Renal cortical epithelial cell (primary cell): Measurements from ENCODE around the gene TSHZ2. TPM values are rescaled to one million over a fixed set of nuclear protein-coding genes. Genes with fewer than 3 reads are reported as not detected.

Source experiments
- DNase-seq: peaks from one replicate; pipeline ENCODE4 v3.0.0-alpha.2; 2011; ENCODE audit warnings: low read depth
- total RNA-seq: library from RNA; depleted of rRNA; stranded (reverse); fragments of >200 nt; gene quantifications from 2 replicates; pipeline ENCODE4 v1.2.3, GENCODE V29; 2014

Gene TSHZ2
- total RNA-seq, 1 donor from 2014 or later, result 0.30 TPM

DNA sequence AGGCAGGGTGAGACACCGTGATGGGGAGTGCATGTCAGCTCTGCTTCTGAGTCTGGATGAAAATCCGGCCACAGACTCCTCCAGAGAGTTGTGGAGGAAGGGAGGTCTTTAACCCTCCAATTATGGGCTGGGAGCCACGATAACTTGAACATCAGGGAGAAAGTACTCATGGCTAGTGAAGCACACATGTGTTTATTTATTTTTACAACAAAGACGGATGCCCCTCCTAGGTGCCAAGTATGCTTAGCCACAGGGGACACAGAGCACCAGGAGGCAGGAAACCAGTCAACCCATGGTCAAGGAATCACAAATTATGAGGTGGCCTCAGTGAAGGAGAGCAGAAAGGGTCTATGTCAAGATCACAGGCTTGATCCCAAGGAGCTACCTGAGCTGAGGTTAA, 567.4 kb downstream of the TSHZ2 start:
- no peak for DNase-seq
